Measurements from ENCODE around the gene HOMER3. TPM values are rescaled to one million over a fixed set of nuclear protein-coding genes. Genes with fewer than 3 reads are reported as not detected.

The HOMER3 gene
- polyA plus RNA-seq, 6 donors from 2014 or later, result 0.44 to 0.69 (median 0.49) TPM; not detected in 3

- Mint-ChIP-seq H3K4me3 (no peak overlapping the region), H3K27ac (peak overlapping the region in 1 of 6 donors; percentile 90), H3K9me3 (peaks cover 0 to 3% (median 0%) of the 10 kb centered on the region in 7 donors), H3K36me3 (no peaks in the 10 kb centered on the region), H3K4me1 (peaks cover 0 to 4% (median 4%) of the 10 kb centered on the region in 3 donors), H3K27me3 (peaks cover 4 to 42% (median 38%) of the 10 kb centered on the region in 3 donors)
- DNase-seq (no peak), ATAC-seq (ENCODE audit: low read depth in 2 of 2) (no peak)
Measured at GRCh38 chr19:18889949-18890745, 50.9 kb downstream of the HOMER3 start.

GRCh38 chr19:18886972-18887371 lies 54.0 kb downstream of the HOMER3 start:
- H3K9me3 Mint-ChIP-seq, result peaks cover 0 to 3% (median 0%) of the 10 kb centered on the region in 7 donors
- peaks cover 0 to 21% (median 18%) of the 10 kb centered on the region in 3 donors for H3K27me3 Mint-ChIP-seq
- H3K36me3 Mint-ChIP-seq, result no peaks in the 10 kb centered on the region
- H3K4me3 Mint-ChIP-seq, result no peak overlapping the region
- peak overlapping the region in 1 of 6 donors; percentile 25 for H3K27ac Mint-ChIP-seq
- ATAC-seq (ENCODE audit: low read depth in 2 of 2) (no peak), DNase-seq (no peak)
- H3K4me1 Mint-ChIP-seq, result peaks cover 0 to 4% (median 0%) of the 10 kb centered on the region in 3 donors

- DNase-seq (no peak), ATAC-seq (ENCODE audit: low read depth in 2 of 2) (no peak)
- Mint-ChIP-seq H3K4me3 (no peak overlapping the region), H3K4me1 (peaks cover 0 to 4% (median 4%) of the 10 kb centered on the region in 3 donors), H3K27ac (peak overlapping the region in 1 of 6 donors; percentile 82), H3K27me3 (peaks cover 0 to 8% (median 8%) of the 10 kb centered on the region in 3 donors), H3K9me3 (peaks cover 0 to 3% (median 0%) of the 10 kb centered on the region in 7 donors), H3K36me3 (no peaks in the 10 kb centered on the region)
Measured at GRCh38 chr19:18883526-18884304, 57.3 kb downstream of the HOMER3 start.

GRCh38 chr19:18881491-18881890 lies 59.5 kb downstream of the HOMER3 start:
- peaks cover 0 to under 1% (median under 1%) of the 10 kb centered on the region in 3 donors for H3K27me3 Mint-ChIP-seq
- peaks cover 0 to 4% (median 0%) of the 10 kb centered on the region in 3 donors for H3K4me1 Mint-ChIP-seq
- DNase-seq (no peak), ATAC-seq (ENCODE audit: low read depth in 2 of 2) (no peak)
- no peak overlapping the region for H3K27ac Mint-ChIP-seq
- peaks cover 0 to 6% (median 0%) of the 10 kb centered on the region in 7 donors for H3K9me3 Mint-ChIP-seq
- no peaks in the 10 kb centered on the region for H3K36me3 Mint-ChIP-seq
- peak overlapping the region in 2 of 8 donors; percentile 13 to 60 for H3K4me3 Mint-ChIP-seq

GRCh38 chr19:18879579-18880373 lies 61.2 kb downstream of the HOMER3 start:
- H3K4me1 Mint-ChIP-seq, result peaks cover 0 to 4% (median 0%) of the 10 kb centered on the region in 3 donors
- no peaks in the 10 kb centered on the region for H3K27me3 Mint-ChIP-seq
- no peak overlapping the region for H3K4me3 Mint-ChIP-seq
- DNase-seq, result no peak
- peak overlapping the region in 1 of 6 donors; percentile 44 for H3K27ac Mint-ChIP-seq
- peaks cover 0 to 6% (median 0%) of the 10 kb centered on the region in 7 donors for H3K9me3 Mint-ChIP-seq
- H3K36me3 Mint-ChIP-seq, result no peaks in the 10 kb centered on the region
- ATAC-seq (ENCODE audit: low read depth in 2 of 2), result peak; percentile 36 to 63

Other genes starting within 250 kb of the HOMER3 start
- under 1 TPM in 1 of 6 donors, not detected in 5; 0.36 TPM for gene COMP, start 149.9 kb downstream of the HOMER3 start, polyA plus RNA-seq (ENCODE audit: low read depth in 6 of 6)
- gene UPF1, start 109.3 kb downstream of the HOMER3 start, polyA plus RNA-seq (ENCODE audit: low read depth in 6 of 6), result 10 to 100 TPM in 3 of 6 donors, 1 to 10 TPM in 3; 2.2 to 21.3 (median 10.0) TPM
- under 1 TPM in 1 of 6 donors, not detected in 5; 0.15 TPM for gene CERS1, start 45.1 kb downstream of the HOMER3 start, polyA plus RNA-seq (ENCODE audit: low read depth in 6 of 6)
- 100 to 1,000 TPM; 204 to 322 (median 251) TPM for gene COPE, start 21.8 kb downstream of the HOMER3 start, polyA plus RNA-seq (ENCODE audit: low read depth in 6 of 6)
- 10 to 100 TPM; 14.2 to 33.3 (median 24.5) TPM for gene DDX49, start 21.5 kb downstream of the HOMER3 start, polyA plus RNA-seq (ENCODE audit: low read depth in 6 of 6)
- 10 to 100 TPM in 2 of 6 donors, 1 to 10 TPM in 4; 7.2 to 16.3 (median 9.2) TPM for gene SUGP2, start 92.3 kb upstream of the HOMER3 start, polyA plus RNA-seq (ENCODE audit: low read depth in 6 of 6)
- gene ARMC6, start 92.4 kb upstream of the HOMER3 start, polyA plus RNA-seq (ENCODE audit: low read depth in 6 of 6), result 10 to 100 TPM; 23.6 to 37.9 (median 28.6) TPM
- gene SLC25A42, start 122.8 kb upstream of the HOMER3 start, polyA plus RNA-seq (ENCODE audit: low read depth in 6 of 6), result 10 to 100 TPM; 13.5 to 34.1 (median 19.0) TPM
- 10 to 100 TPM; 15.0 to 22.9 (median 18.3) TPM for gene TMEM161A, start 197.3 kb upstream of the HOMER3 start, polyA plus RNA-seq (ENCODE audit: low read depth in 6 of 6)
- 1 to 10 TPM in 1 of 6 donors, under 1 TPM in 3, not detected in 2; 0.19 to 1.4 (median 0.38) TPM for gene MEF2B, start 229.0 kb upstream of the HOMER3 start, polyA plus RNA-seq (ENCODE audit: low read depth in 6 of 6)